ENCODE results near the gene ZNF555.

GRCh38 chr19:2815923-2816322 is 25.4 kb upstream of the ZNF555 start:
- TF ChIP-seq EZH2phosphoT487 (IDR thresholded peaks at IDR 0.05; ENCODE audit: low read depth, severe bottlenecking, unreplicated experiment): no peak
- no peak for TF ChIP-seq CTCF (IDR thresholded peaks at IDR 0.05; ENCODE audit: poor library complexity)
- TF ChIP-seq EZH2 (IDR thresholded peaks at IDR 0.05; ENCODE audit: borderline replicate concordance): no peak

Data from hepatocyte (in vitro differentiated cells).